RPMI7951 (cell line): Measurements from ENCODE around the gene EMP2. TPM values are rescaled to one million over a fixed set of nuclear protein-coding genes. Genes with fewer than 3 reads are reported as not detected.
"Not testable (repeated sequence)": the region's sequence is repeated elsewhere in the genome, so short reads cannot be mapped to it uniquely, and the experiment has no call there.

Source experiments
- DNase-seq: peaks from one replicate; pipeline ENCODE4 v3.0.0-alpha.2; 2012; ENCODE audit warnings: low read depth
- total RNA-seq: library from RNA; depleted of rRNA; stranded (reverse); fragments of >200 nt; shearing (Covaris generic); gene quantifications from 2 replicates; pipeline ENCODE4 v1.2.3, GENCODE V29; 2014

Gene EMP2
- total RNA-seq, 1 experiment from 2014 or later, result 37.0 TPM

DNA sequence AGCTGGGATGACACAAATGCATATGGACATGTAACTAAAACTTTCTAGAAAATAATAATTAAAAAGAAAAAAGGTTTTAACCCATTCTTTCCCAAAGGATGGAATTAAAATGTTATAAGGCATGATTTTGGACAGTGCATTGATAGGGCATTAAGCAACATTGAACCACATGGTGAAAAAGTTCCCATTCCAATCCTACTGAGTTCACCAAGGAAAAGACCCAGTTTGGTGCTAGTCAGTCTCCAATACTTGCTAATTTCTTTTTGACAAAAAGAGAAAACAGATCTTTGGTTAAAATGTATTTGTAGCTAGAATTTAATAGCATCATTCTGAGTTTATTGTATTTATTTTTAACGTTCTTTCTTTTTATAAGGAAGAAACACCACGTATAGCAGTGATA, 28.1 kb downstream of the EMP2 start:
- DNase-seq, result no peak

DNA sequence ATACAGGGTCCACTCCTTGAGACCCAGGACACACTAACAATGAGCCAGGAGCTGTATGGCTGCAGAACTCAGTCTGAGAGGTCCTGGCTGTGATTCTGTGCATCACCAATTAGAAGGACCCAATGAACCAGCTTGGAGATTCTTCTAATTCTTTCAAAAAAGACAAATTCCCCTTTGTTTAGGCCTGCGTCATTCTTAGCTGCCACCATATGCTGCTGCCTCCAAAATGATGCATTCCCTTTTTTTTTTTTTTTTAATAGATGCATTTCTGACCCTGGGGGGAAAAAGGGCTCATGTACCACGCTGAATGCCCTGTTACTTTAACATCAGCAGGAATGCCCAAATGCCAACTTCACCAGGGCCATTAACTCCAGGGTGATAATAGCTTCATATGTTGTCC, 28.5 kb downstream of the EMP2 start:
- peak; percentile 22 for DNase-seq

DNA sequence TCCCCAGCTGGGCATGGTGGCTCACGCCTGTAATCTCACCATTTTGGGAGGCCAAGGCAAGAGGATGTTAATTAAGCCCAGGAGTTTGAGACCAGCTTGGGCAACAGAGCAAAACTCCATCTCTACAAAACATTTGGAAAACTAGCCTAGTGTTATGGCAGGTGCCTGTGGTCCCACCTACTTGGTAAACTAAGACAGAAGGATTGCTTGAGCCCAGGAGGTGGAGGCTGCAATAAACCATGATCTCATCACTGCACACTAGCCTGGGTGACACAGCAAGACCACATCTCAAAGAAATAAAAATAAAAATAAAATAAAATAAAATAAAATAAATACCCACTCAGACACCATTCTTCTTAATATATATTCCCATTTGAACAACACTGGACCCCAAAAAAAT, 32.0 kb downstream of the EMP2 start:
- no peak for DNase-seq

DNA sequence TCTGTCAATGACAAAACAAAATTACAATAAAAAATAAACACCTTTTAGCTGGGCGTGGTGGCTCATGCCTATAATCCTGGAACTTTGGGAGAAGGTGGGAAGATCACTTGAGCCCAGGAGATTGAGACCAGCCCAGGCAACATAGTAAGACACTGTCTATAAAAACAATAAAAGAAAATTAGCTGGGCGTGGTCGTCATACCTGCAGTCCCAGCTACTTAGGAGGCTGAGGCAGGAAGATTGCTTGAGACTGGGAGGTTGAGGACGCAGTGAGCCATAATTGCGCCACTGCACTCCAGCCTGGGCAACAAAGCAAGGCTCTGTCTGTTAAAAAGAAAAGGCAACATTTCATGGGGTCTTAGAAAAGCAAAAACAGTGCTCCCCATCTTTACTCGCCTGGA, 32.7 kb downstream of the EMP2 start:
- no peak for DNase-seq

DNA sequence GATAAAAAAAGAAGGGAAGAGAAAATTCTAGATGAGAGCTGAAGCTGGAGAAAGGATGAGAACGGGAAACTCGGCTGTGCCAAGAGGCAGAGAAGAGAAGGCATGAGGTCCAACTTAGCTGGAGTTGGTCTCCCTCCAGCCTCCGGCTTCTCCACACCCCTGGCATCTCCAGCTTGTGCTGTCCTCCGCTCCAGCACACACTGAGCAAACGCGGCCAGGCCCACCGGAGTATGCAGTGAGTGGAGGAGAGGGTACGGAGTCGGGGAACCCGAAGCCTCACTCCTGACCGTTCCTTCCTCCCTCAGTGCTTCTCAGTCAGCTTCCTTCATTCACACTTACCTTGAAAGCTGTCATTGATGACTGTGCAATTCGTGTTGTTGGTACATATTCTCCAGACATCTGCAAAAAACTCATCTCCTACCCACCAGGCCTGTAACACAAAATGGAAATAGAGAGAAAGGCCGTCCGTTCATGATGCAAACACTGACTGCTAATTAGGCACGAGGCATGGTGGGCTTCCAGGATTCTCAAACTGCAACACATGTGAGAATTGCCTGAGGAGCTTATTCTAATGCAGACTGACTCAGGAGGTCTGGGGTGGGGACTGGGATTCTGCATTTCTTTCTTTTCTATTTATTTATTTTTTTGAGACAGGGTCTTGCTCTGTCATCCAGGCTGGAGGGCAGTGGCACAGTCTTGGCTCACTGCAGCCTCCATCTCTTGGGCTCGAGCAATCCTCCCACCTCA, 37.0 kb downstream of the EMP2 start:
- no peak for DNase-seq

DNA sequence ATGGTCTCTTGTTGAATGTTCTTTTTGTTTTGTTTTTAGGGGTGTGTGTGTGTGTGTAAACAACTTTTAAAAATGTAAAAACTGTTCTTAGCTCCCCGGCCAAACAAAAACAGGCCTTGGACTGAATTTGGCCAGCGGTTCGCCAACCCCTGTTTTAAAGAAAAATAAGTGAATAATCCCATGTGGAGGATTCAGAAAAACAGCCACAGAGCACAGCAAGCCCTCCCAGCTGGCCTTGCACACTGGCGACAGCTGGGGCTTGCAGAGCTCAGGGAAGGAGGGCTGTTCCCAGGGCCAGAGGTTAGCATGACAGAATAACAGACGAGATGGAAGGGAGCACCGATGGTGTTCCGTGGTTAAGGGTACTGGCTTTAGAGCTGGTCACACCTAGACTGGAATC, 39.0 kb downstream of the EMP2 start:
- DNase-seq, result no peak

DNA sequence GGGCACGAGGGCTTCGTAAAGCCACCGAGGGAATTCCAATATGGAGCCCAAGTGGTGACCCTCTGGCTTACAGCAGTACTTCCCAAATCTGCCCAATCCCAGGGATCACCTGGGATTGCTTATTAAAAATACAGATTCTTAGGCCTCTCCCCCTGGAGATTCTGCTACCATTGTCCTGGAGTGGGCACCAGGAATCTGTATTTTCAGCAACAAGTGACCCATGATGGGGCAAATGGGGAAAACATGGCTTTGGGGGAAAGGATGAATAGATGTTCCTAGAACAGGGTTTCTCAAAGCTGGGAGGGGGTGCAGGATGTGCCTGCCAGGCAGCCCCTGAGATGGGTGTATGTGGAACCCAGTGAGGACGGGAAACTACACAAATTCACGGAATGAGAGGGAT, 40.6 kb downstream of the EMP2 start:
- no peak for DNase-seq

DNA sequence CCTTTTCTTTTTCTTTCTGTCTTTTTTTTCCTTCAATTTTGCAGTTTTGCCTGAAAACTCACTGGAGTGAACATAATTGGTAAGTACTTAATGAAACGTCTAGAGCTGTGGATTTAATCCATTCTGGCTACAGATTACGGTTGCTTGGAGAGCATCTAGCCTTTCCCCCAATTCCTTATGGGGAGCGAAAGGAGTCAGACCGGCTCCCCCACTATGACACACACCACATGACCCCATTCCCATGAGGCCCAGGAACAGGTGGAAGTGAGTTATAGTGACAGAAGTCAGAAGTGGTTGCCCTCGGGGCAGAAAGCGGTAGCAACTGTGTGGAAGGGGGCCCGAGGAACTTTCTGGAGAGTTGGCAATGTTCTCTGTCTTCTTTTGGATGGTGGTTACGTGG, 41.2 kb downstream of the EMP2 start:
- no peak for DNase-seq

DNA sequence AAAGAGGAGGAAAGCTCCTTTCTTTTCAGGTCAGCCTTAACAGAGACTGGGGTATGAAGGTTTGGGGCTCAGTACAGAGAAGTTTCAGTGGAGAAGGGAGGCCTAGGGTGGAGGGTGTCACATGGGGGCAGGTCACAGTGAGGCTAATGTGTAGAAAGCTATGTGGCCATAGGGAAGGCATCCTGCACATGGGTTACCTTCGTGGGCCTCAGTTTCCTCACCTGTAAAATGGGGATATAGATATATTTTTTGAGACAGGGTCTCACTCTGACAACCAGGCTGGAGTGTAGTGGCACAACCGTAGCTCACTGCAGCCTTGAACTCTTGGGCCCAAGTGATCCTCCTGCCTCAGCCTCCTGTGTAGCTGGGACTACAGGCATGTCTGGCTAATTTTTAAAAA, 41.8 kb downstream of the EMP2 start:
- DNase-seq, result no peak

DNA sequence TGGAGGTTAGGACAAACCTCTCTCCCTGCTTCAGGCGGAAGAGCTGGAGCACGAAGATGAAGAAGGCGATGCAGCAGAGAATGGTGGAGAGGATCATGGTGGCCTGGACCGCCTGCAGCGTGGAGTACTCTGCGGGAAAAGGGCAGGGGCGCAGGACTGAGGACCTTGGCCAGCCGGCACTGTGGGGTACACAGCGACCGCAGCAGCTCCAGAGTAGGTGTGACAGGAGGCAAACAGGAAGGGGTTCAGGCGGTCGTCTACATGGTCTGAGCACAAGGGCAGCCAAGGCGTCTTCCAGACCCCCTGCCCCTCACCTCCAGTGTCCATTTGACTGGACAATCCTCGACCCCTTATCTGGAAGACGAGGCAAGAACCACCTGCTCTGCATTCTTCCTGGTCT, 42.5 kb downstream of the EMP2 start:
- no peak for DNase-seq

DNA sequence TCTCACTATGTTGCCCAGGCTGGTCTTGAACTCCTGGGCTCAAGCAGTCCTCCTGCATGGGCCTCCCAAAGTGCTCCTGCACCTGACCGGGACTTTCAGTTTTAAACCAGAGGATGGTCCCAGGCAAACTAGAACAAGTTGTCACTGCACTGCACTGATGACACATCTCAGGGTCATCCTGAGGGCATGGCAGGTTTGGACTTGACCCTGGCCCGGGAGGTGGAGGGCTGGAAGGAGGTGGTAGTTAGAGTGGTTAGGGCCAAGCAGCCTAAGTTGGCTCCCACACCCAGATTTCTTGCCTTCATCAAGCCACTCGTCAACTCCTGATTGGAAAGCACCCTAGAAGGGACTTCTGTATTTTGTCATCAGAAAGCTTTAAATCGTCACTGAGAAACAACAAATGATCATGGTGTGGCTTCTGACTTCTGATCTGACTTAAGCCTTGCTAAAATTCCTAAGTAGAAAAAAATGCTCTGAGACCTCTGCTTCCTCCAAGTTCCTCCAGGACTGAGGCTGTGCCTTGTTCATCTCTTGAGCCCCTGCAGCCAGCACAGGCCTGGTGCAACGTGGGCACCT, 43.5 kb downstream of the EMP2 start:
- DNase-seq, result no peak

DNA sequence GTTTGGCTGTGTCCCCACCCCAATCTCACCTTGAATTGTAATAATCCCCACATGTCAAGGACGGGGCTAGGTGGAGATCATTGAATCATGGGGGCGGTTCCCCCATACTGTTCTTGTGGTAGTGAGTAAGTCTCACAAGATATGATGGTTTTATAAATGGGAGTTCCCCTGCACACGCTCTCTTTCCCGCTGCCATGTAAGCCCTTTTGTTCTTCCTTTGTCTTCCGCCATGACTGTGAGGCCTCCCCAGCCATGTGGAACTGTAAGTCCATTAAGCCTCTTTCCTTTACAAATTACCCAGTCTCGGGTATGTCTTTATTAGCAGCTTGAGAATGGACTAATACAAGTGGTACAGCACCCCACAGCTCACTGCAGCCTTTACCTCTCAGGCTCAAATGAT, 44.1 kb downstream of the EMP2 start:
- not testable (repeated sequence) for DNase-seq

DNA sequence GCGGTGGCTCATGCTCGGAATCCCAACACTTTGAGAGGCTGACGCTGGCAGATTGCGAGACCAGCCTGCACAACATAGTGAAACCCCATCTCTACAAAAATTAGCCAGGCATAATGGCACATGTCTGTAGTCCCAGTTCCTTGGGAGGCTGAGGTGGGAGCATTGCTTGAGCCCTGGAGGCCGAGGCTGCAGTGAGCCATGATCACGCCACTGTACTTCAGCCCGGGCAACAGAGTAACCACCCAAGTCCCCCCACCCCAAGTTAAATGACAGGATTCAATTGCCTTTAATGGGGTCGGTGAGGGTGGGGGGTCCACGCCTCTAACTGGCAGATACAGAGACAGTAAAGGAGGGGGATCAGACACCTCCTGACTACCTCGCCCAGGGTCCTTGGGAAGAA, 44.9 kb downstream of the EMP2 start:
- DNase-seq, result no peak

DNA sequence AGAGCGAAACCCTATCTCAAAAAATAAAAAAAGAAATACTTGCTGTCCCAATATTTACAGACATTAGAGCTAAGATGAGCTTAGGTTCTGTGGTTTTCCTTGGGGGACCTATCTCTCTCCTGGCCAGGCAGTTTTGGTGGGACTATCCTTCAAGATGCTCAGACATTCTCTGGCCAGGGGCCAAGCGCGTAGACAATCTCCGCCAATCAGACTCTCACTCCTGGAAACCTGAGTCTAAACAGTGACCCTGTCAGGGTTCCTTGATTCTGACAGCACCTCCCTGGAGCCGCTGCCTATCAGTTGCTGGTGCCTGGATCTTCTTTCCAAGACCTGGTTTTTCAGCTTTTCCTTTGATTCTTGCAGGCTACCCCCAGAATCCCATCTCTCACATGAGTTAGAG, 45.6 kb downstream of the EMP2 start:
- DNase-seq, result no peak

DNA sequence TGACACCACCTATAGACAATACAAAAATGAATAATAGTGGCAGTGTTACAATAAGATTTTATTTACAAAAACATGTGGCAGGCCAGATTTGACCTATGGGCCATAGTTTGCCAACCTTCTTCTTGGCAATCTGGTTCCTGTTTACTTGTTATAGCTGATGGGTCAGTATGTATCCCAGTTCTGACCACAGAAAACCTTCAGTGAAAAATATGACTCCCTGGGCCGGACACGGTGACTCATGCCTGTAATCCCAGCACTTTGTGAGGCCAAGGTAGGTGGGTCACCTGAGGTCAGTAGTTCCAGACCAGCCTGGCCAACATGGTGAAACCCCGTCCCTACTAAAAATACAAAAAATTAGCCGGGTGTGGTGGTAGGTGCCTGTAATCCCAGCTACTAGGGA, 46.8 kb downstream of the EMP2 start:
- DNase-seq, result peak; percentile 67

DNA sequence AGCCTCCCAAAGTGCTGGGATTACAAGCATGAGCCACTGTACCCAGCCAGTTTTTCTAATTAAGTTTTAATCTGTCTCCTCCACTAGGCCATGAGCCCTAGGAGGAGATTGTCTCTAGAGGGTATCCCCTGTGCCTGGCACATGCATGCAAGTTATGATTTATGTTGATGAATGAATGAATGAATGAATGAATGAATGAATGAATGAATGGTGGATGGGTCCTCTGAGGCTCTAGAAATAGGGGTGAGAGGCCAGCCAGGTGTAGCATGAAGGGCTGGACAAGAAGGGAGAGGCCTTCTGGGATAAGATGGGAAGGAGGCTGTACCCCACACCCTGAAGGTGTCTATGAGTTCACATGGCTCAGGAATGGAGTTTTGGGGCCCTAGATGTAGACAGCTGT, 48.8 kb downstream of the EMP2 start:
- no peak for DNase-seq

DNA sequence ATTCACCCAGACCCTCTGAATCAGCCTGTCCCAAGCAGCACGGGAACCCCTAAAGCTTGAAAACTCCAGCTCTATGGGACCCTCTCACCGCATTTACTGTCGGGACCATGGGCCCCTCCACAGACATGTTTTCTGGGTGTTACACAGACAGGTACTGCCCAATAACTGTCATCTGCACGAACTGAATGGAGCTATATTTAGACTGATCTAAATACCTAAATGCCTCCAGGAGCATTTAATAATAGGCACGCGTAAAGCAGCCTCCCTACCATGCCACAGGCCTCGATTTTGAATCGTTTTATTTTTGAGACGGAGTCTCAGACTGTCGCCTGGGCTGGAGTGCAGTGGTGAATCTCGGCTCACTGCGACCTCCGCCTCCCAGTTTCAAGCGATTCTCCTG, 49.7 kb downstream of the EMP2 start:
- DNase-seq, result no peak

DNA sequence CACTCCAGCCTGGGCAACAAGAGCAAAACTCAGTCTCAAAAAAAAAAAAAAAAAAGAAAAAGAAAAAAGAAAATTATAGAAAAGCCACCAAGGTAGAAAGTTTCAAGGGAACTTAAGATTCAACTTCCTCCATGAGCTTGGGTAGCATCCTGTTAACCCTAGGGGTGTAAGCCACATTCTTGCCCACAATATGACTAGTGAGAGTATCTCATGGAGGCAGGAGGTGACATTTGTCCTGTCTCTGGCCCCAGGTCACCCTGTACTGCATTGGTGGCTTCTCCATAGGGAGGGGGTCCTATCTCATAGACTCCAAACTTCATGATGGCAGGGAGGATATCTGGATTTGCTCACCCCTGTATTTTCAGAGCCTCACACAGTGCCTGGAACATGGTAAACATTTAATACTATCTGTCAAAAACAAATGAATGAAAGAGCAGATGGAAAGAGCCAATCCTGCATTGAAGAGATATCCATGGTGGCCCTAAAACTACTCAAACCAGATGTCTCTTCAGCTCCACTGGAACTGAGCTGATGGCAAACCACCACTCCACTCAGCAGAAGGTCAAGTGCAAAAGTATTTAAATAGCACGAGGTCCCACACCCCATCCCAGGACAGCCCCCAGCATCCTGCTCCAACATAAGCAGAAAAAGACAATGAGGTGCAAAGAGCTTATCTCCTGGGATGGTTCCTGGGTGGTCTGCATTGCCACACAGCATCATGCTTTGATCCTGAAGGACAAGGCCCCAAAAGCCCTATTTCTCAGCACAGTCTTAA, 50.3 kb downstream of the EMP2 start:
- DNase-seq, result no peak

DNA sequence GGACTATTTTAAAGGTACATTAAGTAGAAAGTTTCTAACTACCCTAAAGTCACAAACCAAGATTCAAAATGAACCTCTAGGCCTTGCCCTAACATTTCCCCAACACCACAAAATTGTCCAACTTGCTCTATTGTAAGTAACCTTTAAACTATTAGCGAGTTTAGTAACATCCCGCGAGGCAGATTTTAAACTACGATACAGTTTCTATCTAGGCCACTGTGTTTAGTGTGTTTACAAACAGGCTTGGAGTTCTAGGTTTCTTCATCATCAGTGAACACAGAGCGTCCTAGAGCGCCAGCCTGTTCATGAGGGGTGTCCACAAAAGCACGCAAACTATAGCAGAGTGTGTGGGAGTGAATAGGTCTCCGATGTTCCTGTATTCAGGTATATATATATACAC, 51.8 kb downstream of the EMP2 start:
- DNase-seq, result no peak

DNA sequence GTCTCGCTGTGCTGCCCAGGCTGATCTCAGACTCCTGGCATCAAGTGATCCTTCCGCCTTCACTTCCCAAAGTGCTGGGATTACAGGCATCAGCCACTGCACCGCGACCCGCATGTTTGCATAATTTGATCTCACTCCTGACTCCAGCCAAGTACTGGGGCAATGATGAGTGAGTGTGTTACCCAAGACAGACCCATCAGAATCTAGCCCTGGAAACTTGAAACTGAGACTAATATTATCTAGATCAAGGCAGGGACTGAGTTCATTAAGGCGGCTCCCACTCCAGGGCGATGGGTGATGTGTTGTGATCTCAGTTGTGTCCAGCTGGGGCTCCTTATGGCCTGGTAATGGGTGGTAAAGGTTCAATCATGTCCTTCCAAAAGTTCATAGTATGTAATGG, 53.4 kb downstream of the EMP2 start:
- no peak for DNase-seq

DNA sequence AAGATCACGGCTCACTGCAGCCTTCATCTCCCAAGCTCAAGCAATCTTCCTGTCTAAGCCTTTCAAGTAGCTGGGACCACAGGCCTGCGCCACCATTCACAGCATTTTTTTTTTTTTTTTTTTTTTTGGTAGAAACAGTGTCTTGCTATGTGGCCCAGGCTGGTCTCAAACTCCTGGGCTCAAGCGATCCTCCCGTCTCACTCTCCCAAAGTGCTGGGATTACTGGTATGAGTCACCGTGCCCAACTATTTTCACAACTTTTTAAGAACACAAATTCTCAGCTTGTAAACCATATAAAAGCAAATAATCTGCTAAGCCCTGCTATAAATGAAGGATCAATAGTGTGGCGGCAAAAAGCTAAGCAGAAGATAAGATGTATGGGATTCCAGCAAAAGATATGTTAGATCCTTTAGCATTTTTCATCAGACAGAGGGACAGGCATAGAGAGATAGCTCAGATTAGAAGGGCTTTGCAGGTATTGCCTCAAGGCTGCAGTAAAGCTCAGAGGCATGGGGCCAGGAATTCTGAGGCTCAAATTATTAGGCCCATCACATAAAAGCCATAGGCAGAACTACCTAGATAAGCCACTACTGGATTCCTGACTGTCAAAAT, 55.1 kb downstream of the EMP2 start:
- DNase-seq, result no peak

DNA sequence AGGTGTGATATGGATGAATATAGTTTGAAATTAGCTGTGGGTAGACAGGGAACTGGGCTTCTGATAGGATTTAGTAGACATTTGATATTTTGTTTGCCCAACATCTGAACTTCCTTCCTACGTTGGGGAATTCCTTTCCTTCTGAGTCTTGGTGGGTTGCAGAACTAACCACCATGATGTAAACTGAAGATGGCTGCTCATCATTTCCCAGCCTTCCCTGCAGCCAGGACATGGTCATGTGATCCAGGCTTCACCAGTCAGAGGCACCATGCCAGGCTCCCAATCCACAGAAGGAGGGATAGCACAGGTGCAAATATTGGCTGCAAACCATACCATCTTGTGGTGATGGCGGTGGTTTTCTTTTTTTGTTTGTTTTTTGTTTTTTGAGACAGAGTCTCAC, 57.4 kb downstream of the EMP2 start:
- no peak for DNase-seq
